Neural cell (in vitro differentiated cells): ENCODE measurements around the gene NF2. TPM values are rescaled to one million over a fixed set of nuclear protein-coding genes. Genes with fewer than 3 reads are reported as not detected.

Experiments used
- H2AFZ ChIP-seq: fragments of 200-600, 300-800 bp; sonication (generic), shearing (Covaris generic); 2 replicates; pipeline ENCODE4 v1.6.0; 2014; ENCODE audit warnings: low read depth, mild to moderate bottlenecking, antibody characterized with exemption, low read length, moderate library complexity
- H3F3A ChIP-seq: fragments of 200-600 bp; shearing (Covaris generic); 2 replicates; pipeline ENCODE4 v1.6.1; 2016; ENCODE audit warnings: mild to moderate bottlenecking, moderate library complexity, mixed read lengths, antibody characterized with exemption, low read length; ENCODE audit not compliant: insufficient read depth, poor library complexity, severe bottlenecking
- H3K27ac ChIP-seq: fragments of 200-600, 300-800 bp; sonication (generic), shearing (Covaris generic); 2 replicates; pipeline ENCODE4 v1.5.1; 2014; ENCODE audit warnings: mild to moderate bottlenecking, low read length, moderate library complexity
- H3K27me3 ChIP-seq: fragments of 300-800, 200-600 bp; sonication (generic), shearing (Covaris generic); 2 replicates; pipeline ENCODE4 v1.6.0; 2014; ENCODE audit warnings: mild to moderate bottlenecking, low read depth, low read length, moderate library complexity; ENCODE audit not compliant: insufficient read depth
- H3K36me3 ChIP-seq: fragments of 300-800, 200-600 bp; sonication (generic), shearing (Covaris generic); 2 replicates; pipeline ENCODE4 v1.5.1; 2014; ENCODE audit warnings: mild to moderate bottlenecking, antibody characterized with exemption, low read length, moderate library complexity; ENCODE audit not compliant: insufficient read depth
- H3K4me2 ChIP-seq: fragments of 300-800, 200-600 bp; sonication (generic), shearing (Covaris generic); 2 replicates; pipeline ENCODE4 v1.6.0; 2014; ENCODE audit warnings: mild to moderate bottlenecking, low read length
- H3K4me3 ChIP-seq: fragments of 300-800, 200-600 bp; sonication (generic), shearing (Covaris generic); 2 replicates; pipeline ENCODE4 v1.5.1; 2014; ENCODE audit warnings: mild to moderate bottlenecking, low read length, moderate library complexity
- H3K79me2 ChIP-seq: fragments of 200-600 bp; shearing (Covaris generic); replicated peaks from 2 replicates; pipeline ENCODE4 v1.6.0; 2014; ENCODE audit warnings: mild to moderate bottlenecking, low read length, moderate library complexity; ENCODE audit not compliant: insufficient read depth
- H3K9ac ChIP-seq: fragments of 300-800, 200-600 bp; sonication (generic), shearing (Covaris generic); 2 replicates; pipeline ENCODE4 v1.6.1; 2016; ENCODE audit warnings: mild to moderate bottlenecking, low read length, mixed read lengths
- H3K9me2 ChIP-seq: fragments of 200-600 bp; shearing (Covaris generic); 2 replicates; pipeline ENCODE4 v1.6.1; 2016; ENCODE audit warnings: mild to moderate bottlenecking, low read length, mixed read lengths; ENCODE audit not compliant: insufficient read depth
- H3K9me3 ChIP-seq: fragments of 200-600, 300-800 bp; sonication (generic), shearing (Covaris generic); 2 replicates; pipeline ENCODE4 v1.6.1; 2016; ENCODE audit warnings: mild to moderate bottlenecking, mixed run types, low read length, moderate library complexity, mixed read lengths
- H4K20me1 ChIP-seq: fragments of 200-600 bp; shearing (Covaris generic); 2 replicates; pipeline ENCODE4 v1.6.1; 2016; ENCODE audit warnings: mild to moderate bottlenecking, mixed run types; ENCODE audit not compliant: insufficient read depth
- EP300 ChIP-seq: fragments of 450-650 bp; conservative IDR thresholded peaks from 2 replicates; pipeline ENCODE4 v1.6.1; 2014; ENCODE audit warnings: antibody characterized with exemption, mild to moderate bottlenecking, moderate library complexity; ENCODE audit not compliant: poor library complexity, severe bottlenecking
- EZH2 ChIP-seq: fragments of 200-600, 300-800 bp; shearing (Covaris generic), sonication (generic); IDR thresholded peaks from 2 replicates; pipeline ENCODE4 v1.6.1; 2014; ENCODE audit warnings: antibody characterized with exemption, low read length, borderline replicate concordance, mild to moderate bottlenecking; ENCODE audit not compliant: insufficient read depth, poor library complexity, severe bottlenecking
- MXI1 ChIP-seq: fragments of 450-650 bp; conservative IDR thresholded peaks from 2 replicates; pipeline ENCODE4 v1.6.1; 2014; ENCODE audit warnings: antibody characterized with exemption, mild to moderate bottlenecking; ENCODE audit not compliant: poor library complexity, severe bottlenecking
- POLR2AphosphoS5 ChIP-seq: IDR thresholded peaks from 2 replicates; pipeline ENCODE4 v1.6.1; 2012
- RAD21 ChIP-seq: fragments of 450-650 bp; conservative IDR thresholded peaks from 2 replicates; pipeline ENCODE4 v1.6.1; 2014; ENCODE audit warnings: antibody characterized with exemption, mild to moderate bottlenecking, moderate library complexity
- REST ChIP-seq: IDR thresholded peaks from 2 replicates; pipeline ENCODE4 v1.6.1; 2012; ENCODE audit warnings: borderline replicate concordance
- SMC3 ChIP-seq: fragments of 450-650 bp; conservative IDR thresholded peaks from 2 replicates; pipeline ENCODE4 v1.6.1; 2014; ENCODE audit warnings: antibody characterized with exemption, mild to moderate bottlenecking, moderate library complexity; ENCODE audit not compliant: poor library complexity
- TAF1 ChIP-seq: IDR thresholded peaks from 2 replicates; pipeline ENCODE4 v1.6.1; 2012; ENCODE audit warnings: low read depth
- polyA plus RNA-seq: library from polyadenylated mRNA; depleted of rRNA; stranded (reverse); fragments of >200 nt; gene quantifications from 2 replicates; pipeline ENCODE4 v1.2.3, GENCODE V29; 2014
- TF ChIP-seq, protein P1 (sequence below): fragments of 450-650 bp; IDR thresholded peaks from 2 replicates; pipeline ENCODE4 v1.5.1; 2014; ENCODE audit warnings: antibody characterized with exemption, mild to moderate bottlenecking, moderate library complexity; ENCODE audit not compliant: poor library complexity, severe bottlenecking

The NF2 gene
- polyA plus RNA-seq, 1 donor from 2014 or later: 18.7 TPM

GRCh38 chr22:29604076-29604360, 585 bp downstream of the NF2 start:
- H3F3A ChIP-seq: peaks cover 6% of the 10 kb centered on the region
- H3K27ac ChIP-seq: peak overlapping the region; percentile 84
- H3K4me2 ChIP-seq: peak overlapping the region; percentile 90
- H3K9ac ChIP-seq: peak overlapping the region; percentile 91
- peak overlapping the region; percentile 99 for H3K4me3 ChIP-seq
- peaks cover 20% of the 10 kb centered on the region for H3K79me2 ChIP-seq
- no peaks in the 10 kb centered on the region for H3K27me3 ChIP-seq
- no peaks in the 10 kb centered on the region for H3K9me3 ChIP-seq
- no peak for TF ChIP-seq EP300
- H3K36me3 ChIP-seq: no peaks in the 10 kb centered on the region
- H4K20me1 ChIP-seq: no peaks in the 10 kb centered on the region
- peak overlapping the region; percentile 99 for H2AFZ ChIP-seq
- no peaks in the 10 kb centered on the region for H3K9me2 ChIP-seq

DNA sequence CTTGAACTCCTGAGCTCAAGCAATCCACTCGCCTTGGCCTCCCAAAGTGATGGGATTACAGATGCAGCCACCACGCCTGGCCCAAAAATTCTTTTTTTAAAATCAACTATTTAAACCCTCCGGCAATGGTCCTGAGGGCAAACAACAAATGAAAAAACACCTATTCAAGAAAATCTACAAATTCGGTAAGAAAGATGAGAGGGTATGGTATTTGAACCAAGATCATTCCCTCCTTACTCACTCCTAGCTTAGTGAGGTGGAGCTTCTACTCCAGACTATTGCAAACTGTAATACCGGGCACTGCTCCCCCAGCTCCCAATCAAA, 2.1 kb downstream of the NF2 start:
- Histone ChIP-seq H3K36me3 (no peaks in the 10 kb centered on the region), H3K9me3 (no peaks in the 10 kb centered on the region), H4K20me1 (no peaks in the 10 kb centered on the region), H3K79me2 (peaks cover 20% of the 10 kb centered on the region), H2AFZ (no peak overlapping the region), H3K4me2 (no peak overlapping the region), H3K27me3 (no peaks in the 10 kb centered on the region), H3K9ac (no peak overlapping the region), H3K9me2 (no peaks in the 10 kb centered on the region), H3K27ac (no peak overlapping the region), H3F3A (peaks cover 6% of the 10 kb centered on the region), H3K4me3 (peak overlapping the region; percentile 99)
- no peak for TF ChIP-seq MXI1

- TF ChIP-seq RAD21 (no peak), REST (no peak), MXI1 (no peak), EP300 (no peak), POLR2AphosphoS5 (no peak), TAF1 (no peak), EZH2 (no peak)
- Histone ChIP-seq H3K9me3 (no peaks in the 10 kb centered on the region), H3K9me2 (no peaks in the 10 kb centered on the region), H3F3A (peaks cover 6% of the 10 kb centered on the region), H4K20me1 (no peaks in the 10 kb centered on the region), H3K79me2 (peaks cover 20% of the 10 kb centered on the region), H2AFZ (no peak overlapping the region), H3K27me3 (no peaks in the 10 kb centered on the region), H3K9ac (no peak overlapping the region), H3K4me2 (no peak overlapping the region), H3K27ac (no peak overlapping the region), H3K4me3 (no peak overlapping the region), H3K36me3 (no peaks in the 10 kb centered on the region)
Observed at GRCh38 chr22:29606320-29606719, 2.9 kb downstream of the NF2 start.

- TF ChIP-seq SMC3: no peak
- no peak for TF ChIP-seq EZH2
- TF ChIP-seq, protein P1, sequence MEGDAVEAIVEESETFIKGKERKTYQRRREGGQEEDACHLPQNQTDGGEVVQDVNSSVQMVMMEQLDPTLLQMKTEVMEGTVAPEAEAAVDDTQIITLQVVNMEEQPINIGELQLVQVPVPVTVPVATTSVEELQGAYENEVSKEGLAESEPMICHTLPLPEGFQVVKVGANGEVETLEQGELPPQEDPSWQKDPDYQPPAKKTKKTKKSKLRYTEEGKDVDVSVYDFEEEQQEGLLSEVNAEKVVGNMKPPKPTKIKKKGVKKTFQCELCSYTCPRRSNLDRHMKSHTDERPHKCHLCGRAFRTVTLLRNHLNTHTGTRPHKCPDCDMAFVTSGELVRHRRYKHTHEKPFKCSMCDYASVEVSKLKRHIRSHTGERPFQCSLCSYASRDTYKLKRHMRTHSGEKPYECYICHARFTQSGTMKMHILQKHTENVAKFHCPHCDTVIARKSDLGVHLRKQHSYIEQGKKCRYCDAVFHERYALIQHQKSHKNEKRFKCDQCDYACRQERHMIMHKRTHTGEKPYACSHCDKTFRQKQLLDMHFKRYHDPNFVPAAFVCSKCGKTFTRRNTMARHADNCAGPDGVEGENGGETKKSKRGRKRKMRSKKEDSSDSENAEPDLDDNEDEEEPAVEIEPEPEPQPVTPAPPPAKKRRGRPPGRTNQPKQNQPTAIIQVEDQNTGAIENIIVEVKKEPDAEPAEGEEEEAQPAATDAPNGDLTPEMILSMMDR: no peak
- TF ChIP-seq POLR2AphosphoS5: no peak
- no peak for TF ChIP-seq REST
- TF ChIP-seq EP300: no peak
- H3K9ac ChIP-seq: no peak overlapping the region
- H3K36me3 ChIP-seq: no peaks in the 10 kb centered on the region
- no peaks in the 10 kb centered on the region for H3K27me3 ChIP-seq
- no peaks in the 10 kb centered on the region for H3K9me2 ChIP-seq
- H3K9me3 ChIP-seq: no peaks in the 10 kb centered on the region
- H3F3A ChIP-seq: peaks cover 6% of the 10 kb centered on the region
- H3K79me2 ChIP-seq: peaks cover 20% of the 10 kb centered on the region
- no peak overlapping the region for H3K4me3 ChIP-seq
- H2AFZ ChIP-seq: no peak overlapping the region
- no peak overlapping the region for H3K4me2 ChIP-seq
- H3K27ac ChIP-seq: no peak overlapping the region
- no peaks in the 10 kb centered on the region for H4K20me1 ChIP-seq
Observed at GRCh38 chr22:29607426-29607825, 4.0 kb downstream of the NF2 start.
